Activated naive CD8-positive, alpha-beta T cell treated with anti-CD3 and anti-CD28 coated beads, Interleukin-2, amount 10 ng/mL, durations not matched to agents 7 days and 5 days (primary cell): ENCODE results near the gene TRIM28. TPM values are rescaled to one million over a fixed set of nuclear protein-coding genes. Genes with fewer than 3 reads are reported as not detected.
A peak's percentile ranks its signal among the peaks of the same experiment; 100 is the strongest.
"Not testable (repeated sequence)": the region's sequence is repeated elsewhere in the genome, so short reads cannot be mapped to it uniquely, and the experiment has no call there.

ENCODE experiments used
- ATAC-seq: fragments of 150-1000 bp; cut with Tn5 transposase; one replicate; pipeline ENCODE4 v1.10.0; 2021; ENCODE audit warnings: low read depth, moderate library complexity
- POLR2A ChIA-PET: fragments of 350-600 bp; sonication (Branson Sonifier 250); formaldehyde crosslinking; loops from one replicate; lab custom pipeline; 2021; ENCODE audit warnings: antibody characterized with exemption; lab: Charles Lee
- DNase-seq: peaks from one replicate; pipeline ENCODE4 v3.0.0; 2021
- H3K27ac Mint-ChIP-seq: one replicate; pipeline ENCODE4 v1.8.0; 2022; ENCODE audit warnings: mild to moderate bottlenecking, mixed read lengths
- H3K27me3 Mint-ChIP-seq: one replicate; pipeline ENCODE4 v1.8.0; 2022; ENCODE audit warnings: mild to moderate bottlenecking, moderate library complexity, mixed read lengths
- H3K36me3 Mint-ChIP-seq: one replicate; pipeline ENCODE4 v1.8.0; 2021; ENCODE audit warnings: mild to moderate bottlenecking, mixed read lengths
- H3K4me1 Mint-ChIP-seq: one replicate; pipeline ENCODE4 v1.8.0; 2021; ENCODE audit warnings: mixed read lengths
- H3K4me3 Mint-ChIP-seq: one replicate; pipeline ENCODE4 v1.8.0; 2022; ENCODE audit warnings: mild to moderate bottlenecking, moderate library complexity, mixed read lengths
- H3K9me3 Mint-ChIP-seq: one replicate; pipeline ENCODE4 v1.8.0; 2021; ENCODE audit warnings: mixed read lengths
- total RNA-seq, 2 experiments: library from RNA; stranded (reverse); gene quantifications; one replicate each; pipeline ENCODE4 v1.2.3, GENCODE V29; 2021

TRIM28 gene
- total RNA-seq, 2 experiments from 2014 or later, result 409 to 412 TPM

DNA sequence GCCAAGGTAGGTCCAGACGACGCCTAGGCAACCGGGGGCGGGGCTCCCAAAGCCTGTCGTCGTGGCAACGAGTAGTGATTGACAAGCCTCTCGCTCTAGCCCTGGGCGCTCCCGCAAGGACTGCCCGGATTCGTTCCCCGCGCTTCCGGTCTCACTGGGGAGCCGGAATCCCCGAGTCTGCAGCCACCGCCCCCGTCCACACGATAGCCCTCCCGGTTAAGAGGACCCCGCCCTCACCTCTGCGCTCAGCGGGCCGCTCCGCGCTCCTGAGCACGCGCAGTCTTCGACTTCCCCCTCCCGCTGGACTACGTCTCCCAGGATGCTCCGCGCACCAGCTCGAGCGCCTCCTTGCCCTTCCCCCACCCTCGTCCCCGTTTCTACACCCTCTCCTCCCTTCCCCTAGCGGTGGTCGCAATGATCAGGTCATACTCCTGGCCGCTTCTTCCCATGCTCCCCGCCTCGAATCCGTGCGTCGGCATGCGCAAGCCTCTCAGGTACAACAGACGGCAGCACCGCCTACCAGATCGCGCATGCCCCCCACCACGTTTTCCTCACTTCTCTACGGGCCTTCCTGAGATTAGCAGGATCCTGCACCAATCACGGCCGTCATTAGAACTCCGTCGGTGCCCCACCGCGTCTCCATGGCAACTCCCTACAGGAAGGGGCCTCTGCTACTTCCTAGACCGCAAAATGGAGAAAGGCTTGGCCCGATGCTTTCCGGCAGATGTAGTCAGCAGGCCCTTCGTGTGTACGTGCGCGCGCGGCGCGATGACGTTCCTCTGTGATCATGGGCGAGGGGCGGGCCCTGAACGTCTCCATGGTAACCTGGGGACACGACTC, 29.2 kb downstream of the TRIM28 start, which contains the start of gene MZF1:
Gene MZF1 (minus strand): TSS at position 518 of the 840 bp plus-strand sequence. CDS start 1,946 bp downstream, outside the sequence.
- DNase-seq (peak; percentile 99), ATAC-seq (peak; percentile 63)
- Mint-ChIP-seq H3K4me1 (peaks cover 34% of the 10 kb centered on the region), H3K4me3 (peak within 1 kb of the TSS; percentile 98), H3K9me3 (no peaks in the 10 kb centered on the region), H3K36me3 (peaks cover 10% of the 10 kb centered on the region), H3K27me3 (no peaks in the 10 kb centered on the region), H3K27ac (peak within 1 kb of the TSS; percentile 100)
- POLR2A ChIA-PET, result interaction anchor here (0.6 to 4.9 kb wide), 8 partner anchors 9 to 295 kb away, joined by 3 to 50 read pairs (median 4); partner anchors contain the start of genes CHMP2A, TRIM28, UBE2M and ZBTB45

- POLR2A ChIA-PET, result interaction anchor here (0.7 to 0.8 kb wide), 3 partner anchors 10 to 25 kb away, joined by 3 read pairs; partner anchors contain the start of gene CHMP2A
- H3K4me1 Mint-ChIP-seq, result peaks cover 33% of the 10 kb centered on the region
- H3K4me3 Mint-ChIP-seq, result peak overlapping the region; percentile 98
- no peak for DNase-seq
- no peak for ATAC-seq
- no peaks in the 10 kb centered on the region for H3K27me3 Mint-ChIP-seq
- H3K27ac Mint-ChIP-seq, result peak overlapping the region; percentile 100
- H3K36me3 Mint-ChIP-seq, result peaks cover 8% of the 10 kb centered on the region
- no peaks in the 10 kb centered on the region for H3K9me3 Mint-ChIP-seq
Observed at GRCh38 chr19:58573658-58574164, 29.8 kb downstream of the TRIM28 start.

- ATAC-seq, result peak; percentile 39
- H3K4me3 Mint-ChIP-seq, result peak overlapping the region; percentile 98
- no peaks in the 10 kb centered on the region for H3K9me3 Mint-ChIP-seq
- POLR2A ChIA-PET, result interaction anchor here (0.6 to 3.1 kb wide), 12 partner anchors 11 to 99 kb away, joined by 3 to 36 read pairs (median 10); partner anchors contain the start of genes CHMP2A, TRIM28, ZBTB45 and ZNF446
- peak; percentile 86 for DNase-seq
- H3K27ac Mint-ChIP-seq, result peak overlapping the region; percentile 91
- H3K27me3 Mint-ChIP-seq, result no peaks in the 10 kb centered on the region
- peaks cover 4% of the 10 kb centered on the region for H3K36me3 Mint-ChIP-seq
- H3K4me1 Mint-ChIP-seq, result peaks cover 38% of the 10 kb centered on the region
Observed at GRCh38 chr19:58575183-58576041, 31.5 kb downstream of the TRIM28 start.

DNA sequence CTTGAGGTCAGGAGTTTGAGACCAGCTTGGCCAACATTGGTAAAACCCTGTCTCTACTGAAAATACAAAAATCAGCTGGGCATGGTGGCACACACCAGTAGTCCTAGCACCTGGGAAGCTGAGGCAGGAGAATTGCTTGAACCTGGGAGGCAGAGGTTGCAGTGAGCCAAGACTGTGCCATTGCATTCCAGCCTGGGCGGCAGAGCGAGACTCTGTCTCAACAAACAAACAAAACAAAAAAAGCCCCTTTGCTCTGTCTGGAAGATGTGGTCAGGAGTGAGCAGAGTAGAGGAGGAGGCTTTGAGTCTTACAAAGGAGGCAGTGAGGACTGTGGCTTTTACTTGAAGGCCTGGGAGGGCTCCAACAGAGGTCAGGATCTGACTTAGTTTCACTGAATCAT, 33.7 kb downstream of the TRIM28 start:
- not testable (repeated sequence) for H3K4me3 Mint-ChIP-seq

GRCh38 chr19:58578012-58578925, 34.4 kb downstream of the TRIM28 start:
- H3K9me3 Mint-ChIP-seq, result no peaks in the 10 kb centered on the region
- no peak overlapping the region for H3K4me3 Mint-ChIP-seq
- ATAC-seq, result no peak
- H3K4me1 Mint-ChIP-seq, result peaks cover 31% of the 10 kb centered on the region
- POLR2A ChIA-PET, result interaction anchor here (0.8 to 4.1 kb wide), 2 partner anchors 9 to 59 kb away, joined by 3 to 37 read pairs; partner anchors contain the start of gene ZBTB45
- no peak overlapping the region for H3K27ac Mint-ChIP-seq
- H3K27me3 Mint-ChIP-seq, result no peaks in the 10 kb centered on the region
- H3K36me3 Mint-ChIP-seq, result peaks cover 10% of the 10 kb centered on the region
- no peak for DNase-seq

More for the DNA sequence above, 33.7 kb downstream of the TRIM28 start:
- peaks cover 32% of the 10 kb centered on the region for H3K4me1 Mint-ChIP-seq
- H3K9me3 Mint-ChIP-seq, H3K36me3 Mint-ChIP-seq, DNase-seq, H3K27ac Mint-ChIP-seq, H3K27me3 Mint-ChIP-seq, ATAC-seq, POLR2A ChIA-PET: not testable (repeated sequence)

DNA sequence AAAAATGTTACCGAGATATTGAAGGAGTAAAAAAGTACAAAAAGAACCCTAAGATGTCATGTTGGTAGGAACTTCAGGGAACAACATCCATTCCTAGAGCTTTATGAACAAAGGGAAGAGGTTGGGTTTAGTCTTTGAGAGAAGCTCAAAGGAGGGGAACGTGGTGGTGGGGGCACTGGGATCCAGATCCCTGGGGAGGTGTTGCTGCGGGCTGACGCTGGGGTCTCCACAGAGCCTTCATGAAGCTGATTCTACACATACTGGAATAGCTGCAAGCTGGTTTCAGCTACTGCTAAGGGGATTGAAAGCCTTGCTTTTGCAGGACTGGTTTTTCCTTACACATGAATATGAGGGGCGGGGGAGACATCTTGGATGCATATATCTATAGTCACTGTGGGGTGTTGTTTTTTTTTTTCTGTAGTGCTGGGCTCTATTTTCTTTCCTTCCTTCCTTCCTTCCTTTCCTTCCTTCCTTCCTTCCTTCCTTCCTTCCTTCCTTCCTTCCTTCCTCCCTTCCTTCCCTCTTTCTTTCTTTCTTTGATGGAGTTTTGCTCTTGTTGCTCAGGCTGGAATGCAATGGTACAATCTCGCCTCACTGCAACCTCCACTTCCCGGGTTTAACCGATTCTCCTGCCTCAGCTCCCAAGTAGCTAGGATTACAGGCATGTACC, 35.7 kb downstream of the TRIM28 start:
- peaks cover 10% of the 10 kb centered on the region for H3K36me3 Mint-ChIP-seq
- no peaks in the 10 kb centered on the region for H3K9me3 Mint-ChIP-seq
- POLR2A ChIA-PET, result interaction anchor here (0.7 to 4.1 kb wide), 2 partner anchors 60 to 80 kb away, joined by 3 to 37 read pairs; partner anchors contain the start of gene ZBTB45
- H3K27ac Mint-ChIP-seq, result peak overlapping the region; percentile 44
- no peak for ATAC-seq
- peaks cover 24% of the 10 kb centered on the region for H3K4me1 Mint-ChIP-seq
- no peak for DNase-seq
- H3K27me3 Mint-ChIP-seq, result no peaks in the 10 kb centered on the region
- H3K4me3 Mint-ChIP-seq, result no peak overlapping the region

GRCh38 chr19:58581227-58582141, 37.6 kb downstream of the TRIM28 start:
- DNase-seq (peak; percentile 89), ATAC-seq (peak; percentile 96)
- no peaks in the 10 kb centered on the region for H3K9me3 Mint-ChIP-seq
- H3K4me1 Mint-ChIP-seq, result peaks cover 22% of the 10 kb centered on the region
- POLR2A ChIA-PET, result interaction anchor here (0.5 to 4.1 kb wide), 6 partner anchors 19 to 310 kb away, joined by 3 to 37 read pairs (median 4); partner anchors contain the start of genes TRIM28, ZBTB45 and ZNF446
- peak overlapping the region; percentile 59 for H3K27ac Mint-ChIP-seq
- peaks cover 10% of the 10 kb centered on the region for H3K36me3 Mint-ChIP-seq
- H3K4me3 Mint-ChIP-seq, result no peak overlapping the region
- no peaks in the 10 kb centered on the region for H3K27me3 Mint-ChIP-seq

DNA sequence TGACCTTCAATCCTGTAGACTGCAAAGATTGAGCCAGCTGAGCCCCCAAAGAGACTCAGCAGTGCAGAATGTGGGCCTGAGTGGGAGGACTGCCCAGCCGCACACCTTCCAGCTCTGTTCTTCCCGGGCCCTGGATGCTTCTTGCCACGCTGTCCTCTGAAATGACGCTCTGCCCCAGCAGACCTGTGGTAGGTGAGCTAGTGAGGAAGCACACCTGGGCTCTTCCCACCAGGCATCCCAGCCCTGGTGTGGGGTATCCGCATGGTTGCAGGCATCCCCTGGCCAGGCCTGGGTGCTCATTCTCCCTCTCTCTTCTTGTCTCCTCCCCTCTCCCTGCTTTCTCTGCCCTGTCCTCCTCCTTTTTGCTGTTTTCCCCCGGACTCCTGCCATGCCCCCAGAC, 39.1 kb downstream of the TRIM28 start:
- peaks cover 10% of the 10 kb centered on the region for H3K36me3 Mint-ChIP-seq
- H3K4me1 Mint-ChIP-seq, result peaks cover 22% of the 10 kb centered on the region
- ATAC-seq (no peak), DNase-seq (no peak)
- no peaks in the 10 kb centered on the region for H3K9me3 Mint-ChIP-seq
- H3K4me3 Mint-ChIP-seq, result no peak overlapping the region
- no peak overlapping the region for H3K27ac Mint-ChIP-seq
- POLR2A ChIA-PET, result no interaction called here
- no peaks in the 10 kb centered on the region for H3K27me3 Mint-ChIP-seq

GRCh38 chr19:58584498-58585441, 40.9 kb downstream of the TRIM28 start:
- H3K4me1 Mint-ChIP-seq, result peaks cover 9% of the 10 kb centered on the region
- DNase-seq, result no peak
- H3K27me3 Mint-ChIP-seq, result no peaks in the 10 kb centered on the region
- peaks cover 10% of the 10 kb centered on the region for H3K36me3 Mint-ChIP-seq
- H3K4me3 Mint-ChIP-seq, result no peak overlapping the region
- no peaks in the 10 kb centered on the region for H3K9me3 Mint-ChIP-seq
- no peak for ATAC-seq
- H3K27ac Mint-ChIP-seq, result no peak overlapping the region
- POLR2A ChIA-PET, result no interaction called here

DNA sequence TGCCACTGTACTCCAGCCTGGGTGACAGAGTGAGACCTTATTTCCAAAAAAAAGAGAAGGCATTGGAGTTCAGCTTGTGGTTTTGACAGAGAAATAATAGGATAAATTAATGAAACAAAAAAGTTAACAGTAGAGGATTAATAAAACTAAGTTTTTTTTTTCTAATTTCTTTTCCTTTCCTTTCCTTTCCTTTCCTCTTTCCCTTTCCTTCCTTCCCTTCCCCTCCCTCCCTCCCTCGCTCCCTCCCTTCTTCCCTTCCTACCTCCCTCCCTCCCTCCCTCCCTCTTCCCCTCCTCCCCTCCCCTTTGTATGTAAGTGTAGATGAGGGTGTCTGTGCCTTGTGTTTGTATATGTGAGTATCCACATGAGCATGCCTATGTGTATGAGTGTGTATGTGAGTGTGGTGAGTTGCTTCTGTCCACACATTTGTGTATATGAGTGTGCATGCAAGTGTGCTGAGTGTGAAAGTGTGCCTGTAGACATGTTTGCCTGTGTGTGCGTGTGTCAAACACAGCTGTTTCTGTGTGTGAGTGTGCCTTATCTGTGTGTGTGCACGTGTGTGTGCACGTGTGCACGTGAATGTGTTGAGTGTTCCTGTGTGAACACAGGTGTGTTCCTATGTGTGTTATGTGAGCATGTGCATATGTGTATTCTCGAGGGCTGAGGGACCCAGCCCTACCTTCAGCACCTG, 41.7 kb downstream of the TRIM28 start:
- POLR2A ChIA-PET, result no interaction called here
- H3K36me3 Mint-ChIP-seq, result peaks cover 10% of the 10 kb centered on the region
- no peak overlapping the region for H3K27ac Mint-ChIP-seq
- ATAC-seq (no peak), DNase-seq (no peak)
- no peaks in the 10 kb centered on the region for H3K9me3 Mint-ChIP-seq
- no peak overlapping the region for H3K4me3 Mint-ChIP-seq
- H3K27me3 Mint-ChIP-seq, result no peaks in the 10 kb centered on the region
- H3K4me1 Mint-ChIP-seq, result peaks cover 7% of the 10 kb centered on the region
